ENCODE data around the gene TLCD3B. TPM values are rescaled to one million over a fixed set of nuclear protein-coding genes. Genes with fewer than 3 reads are reported as not detected.

The TLCD3B gene
- polyA plus RNA-seq, 1 of the 3 experiments (the other 2 are of a cell fraction): 3.8 TPM

GRCh38 chr16:30032083-30032819 is 1.2 kb upstream of the TLCD3B start:
- DNase-seq: peak; percentile 83

GRCh38 chr16:30031477-30031918 is 427 bp upstream of the TLCD3B start:
- Histone ChIP-seq H3K4me1 (ENCODE audit: control insufficient read depth in 1 of 2, insufficient read depth in 2 of 2, low read depth in 1 of 2, low read length in 1 of 2) (peaks cover 6 to 28% of the 10 kb centered on the region in 2 experiments; a peak in 2 of 4 replicates), H4K20me1 (ENCODE audit: insufficient read depth) (no peaks in the 10 kb centered on the region), H3K4me3 (ENCODE audit: low read depth in 2 of 2, low read length in 1 of 2) (peak overlapping the region; percentile 44 to 51; a peak in 3 of 4 replicates), H3K36me3 (replicated peaks in 1 of 2; ENCODE audit: control insufficient read depth in 1 of 2, insufficient read depth in 2 of 2, low read length in 1 of 2) (no peaks in the 10 kb centered on the region), H3K4me2 (peak overlapping the region; percentile 86), H3K9me3 (no peaks in the 10 kb centered on the region), H3K27me3 (ENCODE audit: insufficient read depth) (no peaks in the 10 kb centered on the region), H2AFZ (ENCODE audit: low read depth) (peak overlapping the region; percentile 69; the same call in 1 of the 2 replicates), H3K27ac (ENCODE audit: low read depth in 2 of 2, low read length in 1 of 2) (peak overlapping the region in 1 of 2 experiments; percentile 83; a peak in 2 of 4 replicates), H3K9ac (peak overlapping the region; percentile 19; the same call in 1 of the 2 replicates), H3F3A (replicated peaks; ENCODE audit: insufficient read depth) (no peaks in the 10 kb centered on the region), H3K9me2 (no peaks in the 10 kb centered on the region), H3K79me2 (ENCODE audit: insufficient read depth) (no peaks in the 10 kb centered on the region)
- WGBS (ENCODE audit: low lambda C conversion rate): 41% methylated on average over 9 of the region's 11 CpGs
- ChIA-PET CTCF (interaction anchor here (0.6 to 3.9 kb wide), 47 partner anchors 9 to 850 kb away, joined by 3 to 43 read pairs (median 5); partner anchors contain the start of genes ALDOA, ASPHD1, C16orf92 and CDIPT), POLR2A (interaction anchor here (1.1 to 2.3 kb wide), 6 partner anchors 8 to 152 kb away, joined by 3 to 12 read pairs (median 5); partner anchors contain the start of genes ALDOA, C16orf92, CORO1A and SEZ6L2)
- TF ChIP-seq ELF1 (IDR thresholded peaks at IDR 0.05): no peak
- no peak for DNase-seq

More at GRCh38 chr16:30032083-30032819, 1.2 kb upstream of the TLCD3B start:
- H3K79me2 ChIP-seq (ENCODE audit: insufficient read depth): no peaks in the 10 kb centered on the region
- peak overlapping the region in 1 of 2 experiments; percentile 83; a peak in 1 of 4 replicates for H3K27ac ChIP-seq (ENCODE audit: low read depth in 2 of 2, low read length in 1 of 2)
- no peak overlapping the region for H2AFZ ChIP-seq (ENCODE audit: low read depth)
- H3K4me1 ChIP-seq (ENCODE audit: control insufficient read depth in 1 of 2, insufficient read depth in 2 of 2, low read depth in 1 of 2, low read length in 1 of 2): peaks cover 6 to 28% of the 10 kb centered on the region in 2 experiments; a peak in 2 of 4 replicates
- ChIA-PET CTCF (interaction anchor here (0.6 to 3.9 kb wide), 57 partner anchors 8 to 851 kb away, joined by 3 to 43 read pairs (median 5); partner anchors contain the start of genes ALDOA, ASPHD1, C16orf92 and CDIPT), POLR2A (interaction anchor here (1.0 to 2.3 kb wide), 7 partner anchors 9 to 133 kb away, joined by 3 to 12 read pairs (median 5); partner anchors contain the start of genes ALDOA, C16orf92, SEZ6L2 and TAOK2)
- no peaks in the 10 kb centered on the region for H3K27me3 ChIP-seq (ENCODE audit: insufficient read depth)
- H3K9ac ChIP-seq: no peak overlapping the region
- 22% methylated on average over 12 of the region's 12 CpGs for WGBS (ENCODE audit: low lambda C conversion rate)
- no peaks in the 10 kb centered on the region for H3F3A ChIP-seq (replicated peaks; ENCODE audit: insufficient read depth)
- H3K4me2 ChIP-seq: 0 out of 2 replicates have a peak overlapping the region, but pooled peaks have one; percentile 86
- TF ChIP-seq SIN3A (IDR thresholded peaks at IDR 0.05; ENCODE audit: borderline replicate concordance, low read depth, low read length): peak; percentile 39; the same call in 1 of the 2 replicates
- peak; percentile 49 for TF ChIP-seq SMC3 (IDR thresholded peaks at IDR 0.05; ENCODE audit: low read depth, low read length)
- peak; percentile 90 for TF ChIP-seq CTCF (IDR thresholded peaks at IDR 0.05)
- 0 out of 2 replicates have a peak, but pooled peaks have one; percentile 20 for TF ChIP-seq MXI1 (IDR thresholded peaks at IDR 0.05; ENCODE audit: low read depth, low read length)
- TF ChIP-seq EZH2phosphoT487 (IDR thresholded peaks at IDR 0.05; ENCODE audit: borderline replicate concordance, low read depth): no peak
- TF ChIP-seq RAD21 (IDR thresholded peaks at IDR 0.05; ENCODE audit: low read length): peak; percentile 92
- TF ChIP-seq TEAD4 (IDR thresholded peaks at IDR 0.05; ENCODE audit: borderline replicate concordance, insufficient read depth): no peak
- no peak for TF ChIP-seq MAX (IDR thresholded peaks at IDR 0.05; ENCODE audit: low read depth)
- no peaks in the 10 kb centered on the region for H3K9me3 ChIP-seq
- no peaks in the 10 kb centered on the region for H4K20me1 ChIP-seq (ENCODE audit: insufficient read depth)
- H3K9me2 ChIP-seq: no peaks in the 10 kb centered on the region
- H3K36me3 ChIP-seq (replicated peaks in 1 of 2; ENCODE audit: control insufficient read depth in 1 of 2, insufficient read depth in 2 of 2, low read length in 1 of 2): no peaks in the 10 kb centered on the region
- H3K4me3 ChIP-seq (ENCODE audit: low read depth in 2 of 2, low read length in 1 of 2): no peak overlapping the region; a peak in 1 of 4 replicates
